Sigmoid colon (tissue), 4 donors: ENCODE measurements around the gene ASPHD2.

Experiments used
- POLR2A ChIP-seq, 2 donors: fragments of 450-650 bp; IDR thresholded peaks; one replicate each; pipeline ENCODE4 v1.6.1; 2016; ENCODE audit warnings: antibody characterized with exemption in 2 of 2, mild to moderate bottlenecking in 2 of 2, moderate library complexity in 2 of 2
- POLR2AphosphoS5 ChIP-seq, 4 donors: sonication (generic); formaldehyde crosslinking; IDR thresholded peaks; one replicate each; pipeline ENCODE4 v1.6.1; 2017; ENCODE audit warnings: antibody characterized with exemption in 4 of 4
- TF ChIP-seq, protein P1 (sequence below), 4 experiments: fragments of 450-650 bp in 3 of 4; fragments of 200-600 bp in 1 of 4; IDR thresholded peaks; one replicate each; pipeline ENCODE4 v1.5.1; 2016 to 2019; ENCODE audit warnings: antibody characterized with exemption in 4 of 4, mild to moderate bottlenecking in 3 of 4, moderate library complexity in 2 of 4

- TF ChIP-seq POLR2A (IDR thresholded peaks at IDR 0.05) (no peak), POLR2AphosphoS5 (IDR thresholded peaks at IDR 0.05) (no peak)
- TF ChIP-seq, protein P1, sequence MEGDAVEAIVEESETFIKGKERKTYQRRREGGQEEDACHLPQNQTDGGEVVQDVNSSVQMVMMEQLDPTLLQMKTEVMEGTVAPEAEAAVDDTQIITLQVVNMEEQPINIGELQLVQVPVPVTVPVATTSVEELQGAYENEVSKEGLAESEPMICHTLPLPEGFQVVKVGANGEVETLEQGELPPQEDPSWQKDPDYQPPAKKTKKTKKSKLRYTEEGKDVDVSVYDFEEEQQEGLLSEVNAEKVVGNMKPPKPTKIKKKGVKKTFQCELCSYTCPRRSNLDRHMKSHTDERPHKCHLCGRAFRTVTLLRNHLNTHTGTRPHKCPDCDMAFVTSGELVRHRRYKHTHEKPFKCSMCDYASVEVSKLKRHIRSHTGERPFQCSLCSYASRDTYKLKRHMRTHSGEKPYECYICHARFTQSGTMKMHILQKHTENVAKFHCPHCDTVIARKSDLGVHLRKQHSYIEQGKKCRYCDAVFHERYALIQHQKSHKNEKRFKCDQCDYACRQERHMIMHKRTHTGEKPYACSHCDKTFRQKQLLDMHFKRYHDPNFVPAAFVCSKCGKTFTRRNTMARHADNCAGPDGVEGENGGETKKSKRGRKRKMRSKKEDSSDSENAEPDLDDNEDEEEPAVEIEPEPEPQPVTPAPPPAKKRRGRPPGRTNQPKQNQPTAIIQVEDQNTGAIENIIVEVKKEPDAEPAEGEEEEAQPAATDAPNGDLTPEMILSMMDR (IDR thresholded peaks at IDR 0.05): no peak
These were observed 37.1 kb downstream of the ASPHD2 start for GRCh38 chr22:26466196-26466595.
